HepG2 (cell line): ENCODE measurements around the gene LRRC45. TPM values are rescaled to one million over a fixed set of nuclear protein-coding genes. Genes with fewer than 3 reads are reported as not detected.

Source experiments
- BRD4 ChIP-seq: sonication (generic); formaldehyde crosslinking; IDR thresholded peaks from 2 replicates; pipeline ENCODE4 v1.4.0; 2020; ENCODE audit warnings: missing genetic modification reagents
- ESRRA ChIP-seq: sonication (generic); formaldehyde crosslinking; IDR thresholded peaks from 2 replicates; pipeline ENCODE4 v1.5.1; 2020; ENCODE audit warnings: mild to moderate bottlenecking, low read depth, missing genetic modification reagents
- FOXK1 ChIP-seq: sonication (generic); formaldehyde crosslinking; IDR thresholded peaks from 2 replicates; pipeline ENCODE4 v1.4.0; 2020; ENCODE audit warnings: low read depth, missing genetic modification reagents, borderline replicate concordance
- HMG20B ChIP-seq: conservative IDR thresholded peaks from 2 replicates; pipeline ENCODE4 v1.6.1; 2016; ENCODE audit warnings: missing genetic modification reagents, missing compliant biosample characterization
- PATZ1 ChIP-seq: sonication (generic); formaldehyde crosslinking; IDR thresholded peaks from 2 replicates; pipeline ENCODE4 v1.4.0; 2020; ENCODE audit warnings: missing genetic modification reagents
- PAX8 ChIP-seq: sonication (generic); formaldehyde crosslinking; IDR thresholded peaks from 2 replicates; pipeline ENCODE4 v1.8.0; 2022; ENCODE audit warnings: mild to moderate bottlenecking, missing genetic modification reagents, borderline replicate concordance
- REXO4 ChIP-seq: sonication (generic); formaldehyde crosslinking; IDR thresholded peaks from 2 replicates; pipeline ENCODE4 v1.8.0; 2022; ENCODE audit warnings: missing genetic modification reagents, mild to moderate bottlenecking, borderline replicate concordance
- SOX13 ChIP-seq, 3 experiments: fragments of 450-650 bp in 1 of 3; sonication (generic) in 1 of 3; formaldehyde crosslinking in 1 of 3; IDR thresholded peaks in 2 of 3; conservative IDR thresholded peaks in 1 of 3; 2 replicates each; pipeline versions ENCODE4 v1.5.0 to v1.6.1; 2016 to 2020; ENCODE audit warnings: antibody characterized with exemption in 1 of 3, mild to moderate bottlenecking in 1 of 3, missing compliant biosample characterization in 1 of 3, missing genetic modification reagents in 1 of 3, moderate library complexity in 1 of 3
- TCF12 ChIP-seq, 2 experiments: fragments of 450-650 bp in 1 of 2; sonication (generic) in 1 of 2; formaldehyde crosslinking in 1 of 2; IDR thresholded peaks; 2 replicates each; pipeline versions ENCODE4 v1.6.1 to v1.8.0; 2017 to 2022; ENCODE audit warnings: antibody characterized with exemption in 1 of 2, mild to moderate bottlenecking in 1 of 2, missing genetic modification reagents in 1 of 2, moderate library complexity in 1 of 2
- THRA ChIP-seq: sonication (generic); formaldehyde crosslinking; IDR thresholded peaks from 2 replicates; pipeline ENCODE4 v1.4.0; 2020; ENCODE audit warnings: missing genetic modification reagents, borderline replicate concordance
- ZNF44 ChIP-seq: sonication (generic); formaldehyde crosslinking; IDR thresholded peaks from 2 replicates; pipeline ENCODE4 v1.5.1; 2020; ENCODE audit warnings: mild to moderate bottlenecking, missing genetic modification reagents
- ZNF446 ChIP-seq: sonication (generic); formaldehyde crosslinking; IDR thresholded peaks from 2 replicates; pipeline ENCODE4 v1.5.0; 2020; ENCODE audit warnings: mild to moderate bottlenecking, missing genetic modification reagents
- ZNF563 ChIP-seq: sonication (generic); formaldehyde crosslinking; IDR thresholded peaks from 2 replicates; pipeline ENCODE4 v1.8.0; 2022; ENCODE audit warnings: mild to moderate bottlenecking, moderate library complexity, missing genetic modification reagents
- ZNF776 ChIP-seq: sonication (generic); formaldehyde crosslinking; IDR thresholded peaks from 2 replicates; pipeline ENCODE4 v1.4.0; 2020; ENCODE audit warnings: mild to moderate bottlenecking, missing genetic modification reagents
- polyA plus RNA-seq, 8 experiments: library from polyadenylated mRNA; depleted of rRNA in 3 of 8; stranded (reverse) in 7 of 8; unstranded in 1 of 8; fragments of >200 nt; fragmentation: Illumina TruSeq in 4 of 8; extraction: Trizol in 4 of 8; gene quantifications; 2 replicates each; pipeline versions ENCODE4 v1.2.1 to v1.2.3, GENCODE V29; 2011 to 2016; ENCODE audit warnings: low read depth in 4 of 8, missing spikeins in 1 of 8, mixed read lengths in 1 of 8; ENCODE audit not compliant: insufficient read depth in 1 of 8
- total RNA-seq, 5 experiments: library from RNA; depleted of rRNA; stranded (reverse); fragments of >200 nt; fragmentation: Illumina TruSeq; extraction: Trizol; gene quantifications; 2 replicates each; pipeline ENCODE4 v1.2.3, GENCODE V29; 2016; ENCODE audit warnings: low read depth in 1 of 5
- TF ChIP-seq, protein P1 (sequence below): sonication (generic); formaldehyde crosslinking; IDR thresholded peaks from 2 replicates; pipeline ENCODE4 v1.5.0; 2020; ENCODE audit warnings: mild to moderate bottlenecking, missing genetic modification reagents
- TF ChIP-seq, protein P2 (sequence below): IDR thresholded peaks from 2 replicates; pipeline ENCODE4 v1.6.1; 2016; ENCODE audit warnings: missing genetic modification reagents, missing compliant biosample characterization
- TF ChIP-seq, protein P3 (sequence below): sonication (generic); formaldehyde crosslinking; conservative IDR thresholded peaks from 2 replicates; pipeline ENCODE4 v1.8.0; 2022; ENCODE audit warnings: mild to moderate bottlenecking, moderate library complexity, missing genetic modification reagents
- TF ChIP-seq, protein P4 (sequence below): IDR thresholded peaks from 2 replicates; pipeline ENCODE4 v1.6.1; 2016

The LRRC45 gene
- total and polyA plus RNA-seq, 2 of the 13 experiments (the other 11 are each of a cell fraction or from before 2014, with no cell fraction given): 11.6 to 48.1 TPM

DNA sequence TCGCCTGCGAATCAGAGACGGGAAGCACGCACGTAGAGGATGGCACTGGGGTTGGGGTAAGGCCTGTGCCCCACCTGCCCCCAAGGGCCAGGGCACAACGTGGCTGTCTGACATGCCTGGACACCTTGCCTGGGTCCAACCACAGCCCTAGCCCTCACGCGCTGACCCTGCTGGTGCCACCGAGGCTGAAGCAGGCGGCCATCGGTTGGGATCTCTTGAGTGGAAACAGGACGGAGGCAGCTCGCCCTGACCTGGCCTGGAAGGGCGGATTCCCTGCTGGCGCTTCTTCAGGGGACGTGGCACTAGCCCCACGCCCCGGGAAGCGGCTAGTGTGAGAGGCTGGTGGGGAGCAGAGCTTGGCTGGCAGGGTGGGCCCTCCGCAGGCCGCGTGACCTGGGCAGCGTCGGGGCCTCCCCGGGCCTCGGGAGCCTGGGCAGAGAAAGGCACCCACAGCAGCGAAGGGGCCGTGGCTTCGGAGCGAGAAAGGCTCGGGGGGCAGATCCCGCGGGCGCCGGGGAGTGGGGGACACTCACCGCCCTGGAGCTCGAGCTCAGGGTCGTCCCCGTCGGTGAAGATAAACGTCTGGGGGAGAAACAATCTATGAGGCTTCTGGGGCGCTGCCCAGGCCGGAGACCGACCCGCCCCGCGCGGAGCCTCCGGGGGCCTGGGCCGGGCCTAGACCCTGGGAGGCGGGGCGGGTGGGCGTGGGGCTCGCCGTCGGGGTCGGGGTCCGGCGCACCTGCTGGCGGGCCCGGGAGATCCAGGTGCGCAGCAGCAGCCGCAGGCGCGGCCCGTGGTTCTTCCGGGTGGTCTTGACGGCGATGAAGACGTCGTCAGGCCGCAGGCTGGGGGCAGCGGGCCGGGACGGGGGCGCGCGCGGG, 27.9 kb downstream of the LRRC45 start (continued):
- peak; percentile 22 for TF ChIP-seq PATZ1
- TF ChIP-seq SOX13 (IDR thresholded peaks at IDR 0.05): no peak
- no peak for TF ChIP-seq SOX13 (CRISPR knock-in tag; conservative IDR thresholded peaks at IDR 0.05 in 1 of 2, IDR thresholded peaks at IDR 0.05 in 1 of 2)
- no peak for TF ChIP-seq PAX8
- 0 out of 2 replicates have a peak, but pooled peaks have one; percentile 62 for TF ChIP-seq REXO4 (CRISPR knock-in tag)
- TF ChIP-seq, protein P1, sequence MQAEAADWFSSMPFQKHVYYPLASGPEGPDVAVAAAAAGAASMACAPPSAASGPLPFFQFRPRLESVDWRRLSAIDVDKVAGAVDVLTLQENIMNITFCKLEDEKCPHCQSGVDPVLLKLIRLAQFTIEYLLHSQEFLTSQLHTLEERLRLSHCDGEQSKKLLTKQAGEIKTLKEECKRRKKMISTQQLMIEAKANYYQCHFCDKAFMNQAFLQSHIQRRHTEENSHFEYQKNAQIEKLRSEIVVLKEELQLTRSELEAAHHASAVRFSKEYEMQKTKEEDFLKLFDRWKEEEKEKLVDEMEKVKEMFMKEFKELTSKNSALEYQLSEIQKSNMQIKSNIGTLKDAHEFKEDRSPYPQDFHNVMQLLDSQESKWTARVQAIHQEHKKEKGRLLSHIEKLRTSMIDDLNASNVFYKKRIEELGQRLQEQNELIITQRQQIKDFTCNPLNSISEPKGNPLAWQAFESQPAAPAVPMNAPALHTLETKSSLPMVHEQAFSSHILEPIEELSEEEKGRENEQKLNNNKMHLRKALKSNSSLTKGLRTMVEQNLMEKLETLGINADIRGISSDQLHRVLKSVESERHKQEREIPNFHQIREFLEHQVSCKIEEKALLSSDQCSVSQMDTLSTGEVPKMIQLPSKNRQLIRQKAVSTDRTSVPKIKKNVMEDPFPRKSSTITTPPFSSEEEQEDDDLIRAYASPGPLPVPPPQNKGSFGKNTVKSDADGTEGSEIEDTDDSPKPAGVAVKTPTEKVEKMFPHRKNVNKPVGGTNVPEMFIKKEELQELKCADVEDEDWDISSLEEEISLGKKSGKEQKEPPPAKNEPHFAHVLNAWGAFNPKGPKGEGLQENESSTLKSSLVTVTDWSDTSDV: no peak
- 0 out of 2 replicates have a peak, but pooled peaks have one; percentile 37 for TF ChIP-seq FOXK1
- no peak for TF ChIP-seq ZNF776
- no peak for TF ChIP-seq ZNF446
- TF ChIP-seq THRA (CRISPR knock-in tag): no peak
- no peak; the same call in 1 of the 2 replicates for TF ChIP-seq ESRRA
- TF ChIP-seq ZNF563 (CRISPR knock-in tag): peak; percentile 63; the same call in 1 of the 2 replicates
- peak; percentile 33; the same call in 1 of the 2 replicates for TF ChIP-seq BRD4 (CRISPR knock-in tag)
- TF ChIP-seq TCF12 (IDR thresholded peaks at IDR 0.05): no peak
- TF ChIP-seq TCF12 (CRISPR knock-in tag; IDR thresholded peaks at IDR 0.05): no peak
- TF ChIP-seq, protein P2, sequence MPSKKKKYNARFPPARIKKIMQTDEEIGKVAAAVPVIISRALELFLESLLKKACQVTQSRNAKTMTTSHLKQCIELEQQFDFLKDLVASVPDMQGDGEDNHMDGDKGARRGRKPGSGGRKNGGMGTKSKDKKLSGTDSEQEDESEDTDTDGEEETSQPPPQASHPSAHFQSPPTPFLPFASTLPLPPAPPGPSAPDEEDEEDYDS (CRISPR knock-in tag): no peak
- no peak for TF ChIP-seq ZNF44 (CRISPR knock-in tag)
- no peak for TF ChIP-seq HMG20B (CRISPR knock-in tag)
- TF ChIP-seq, protein P3, sequence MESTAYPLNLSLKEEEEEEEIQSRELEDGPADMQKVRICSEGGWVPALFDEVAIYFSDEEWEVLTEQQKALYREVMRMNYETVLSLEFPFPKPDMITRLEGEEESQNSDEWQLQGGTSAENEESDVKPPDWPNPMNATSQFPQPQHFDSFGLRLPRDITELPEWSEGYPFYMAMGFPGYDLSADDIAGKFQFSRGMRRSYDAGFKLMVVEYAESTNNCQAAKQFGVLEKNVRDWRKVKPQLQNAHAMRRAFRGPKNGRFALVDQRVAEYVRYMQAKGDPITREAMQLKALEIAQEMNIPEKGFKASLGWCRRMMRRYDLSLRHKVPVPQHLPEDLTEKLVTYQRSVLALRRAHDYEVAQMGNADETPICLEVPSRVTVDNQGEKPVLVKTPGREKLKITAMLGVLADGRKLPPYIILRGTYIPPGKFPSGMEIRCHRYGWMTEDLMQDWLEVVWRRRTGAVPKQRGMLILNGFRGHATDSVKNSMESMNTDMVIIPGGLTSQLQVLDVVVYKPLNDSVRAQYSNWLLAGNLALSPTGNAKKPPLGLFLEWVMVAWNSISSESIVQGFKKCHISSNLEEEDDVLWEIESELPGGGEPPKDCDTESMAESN (CRISPR knock-in tag): peak; percentile 36; the same call in 1 of the 2 replicates
- TF ChIP-seq, protein P4, sequence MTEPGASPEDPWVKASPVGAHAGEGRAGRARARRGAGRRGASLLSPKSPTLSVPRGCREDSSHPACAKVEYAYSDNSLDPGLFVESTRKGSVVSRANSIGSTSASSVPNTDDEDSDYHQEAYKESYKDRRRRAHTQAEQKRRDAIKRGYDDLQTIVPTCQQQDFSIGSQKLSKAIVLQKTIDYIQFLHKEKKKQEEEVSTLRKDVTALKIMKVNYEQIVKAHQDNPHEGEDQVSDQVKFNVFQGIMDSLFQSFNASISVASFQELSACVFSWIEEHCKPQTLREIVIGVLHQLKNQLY (CRISPR knock-in tag): no peak
